Astrocyte of the cerebellum (primary cell): Measurements from ENCODE around the gene NUP58.

Experiments used
- DNase-seq: peaks from one replicate; pipeline ENCODE4 v3.0.0-alpha.2; 2011; ENCODE audit warnings: low read depth
- H3K4me3 ChIP-seq: 2 replicates; pipeline ENCODE4 v1.5.1; 2011; ENCODE audit warnings: mild to moderate bottlenecking, low read depth, low read length, moderate library complexity
- CTCF ChIP-seq: IDR thresholded peaks from 2 replicates; pipeline ENCODE4 v1.5.1; 2012; ENCODE audit warnings: low read length, low read depth, moderate library complexity, mild to moderate bottlenecking; ENCODE audit errors: missing control alignments
- in situ Hi-C: cut with HindIII; loops from 2 replicates; pipeline ENCODE4 v1.10.0; 2017; ENCODE audit warnings: low sequenced_read_pairs

NUP58 gene

GRCh38 chr13:25329706-25330105 is 28.3 kb downstream of the NUP58 start:
- no peak overlapping the region for H3K4me3 ChIP-seq
- in situ Hi-C loops, result no loop called here
- no peak for TF ChIP-seq CTCF
- DNase-seq, result no peak

GRCh38 chr13:25330541-25330940 is 29.1 kb downstream of the NUP58 start:
- no peak overlapping the region for H3K4me3 ChIP-seq
- DNase-seq, result peak; percentile 3
- in situ Hi-C loops, result no loop called here
- TF ChIP-seq CTCF, result no peak

- no peak for TF ChIP-seq CTCF
- peak; percentile 4 for DNase-seq
- in situ Hi-C loops, result no loop called here
- H3K4me3 ChIP-seq, result no peak overlapping the region
Measured at GRCh38 chr13:25335856-25336255, 34.4 kb downstream of the NUP58 start.

- TF ChIP-seq CTCF, result no peak
- no peak for DNase-seq
- in situ Hi-C loops, result no loop called here
- no peak overlapping the region for H3K4me3 ChIP-seq
Measured at GRCh38 chr13:25345576-25345975, 44.2 kb downstream of the NUP58 start.

GRCh38 chr13:25347151-25347550 is 45.7 kb downstream of the NUP58 start:
- in situ Hi-C loops, result no loop called here
- DNase-seq, result no peak
- H3K4me3 ChIP-seq, result no peak overlapping the region
- TF ChIP-seq CTCF, result no peak

- no peak overlapping the region for H3K4me3 ChIP-seq
- in situ Hi-C loops, result no loop called here
- TF ChIP-seq CTCF, result no peak
- no peak for DNase-seq
Measured at GRCh38 chr13:25351404-25351803, 50.0 kb downstream of the NUP58 start.

- no peak for DNase-seq
- no peak for TF ChIP-seq CTCF
- H3K4me3 ChIP-seq, result no peak overlapping the region
- in situ Hi-C loops, result no loop called here
Measured at GRCh38 chr13:25352230-25352629, 50.8 kb downstream of the NUP58 start.
